Tibial nerve (tissue), 4 donors: ENCODE measurements around the gene BTG2.

Experiments
- EP300 ChIP-seq, 2 donors: sonication (generic); formaldehyde crosslinking; IDR thresholded peaks; one replicate each; pipeline ENCODE4 v1.6.1; 2017; ENCODE audit warnings: antibody characterized with exemption in 2 of 2, mild to moderate bottlenecking in 1 of 2
- POLR2A ChIP-seq, 2 donors: fragments of 450-650 bp; IDR thresholded peaks; one replicate each; pipeline ENCODE4 v1.6.1; 2017; ENCODE audit warnings: antibody characterized with exemption in 2 of 2, mild to moderate bottlenecking in 2 of 2, moderate library complexity in 2 of 2
- TF ChIP-seq, protein P1 (sequence below), 5 experiments: fragments of 200-600 bp in 3 of 5; fragments of 450-650 bp in 2 of 5; sonication (generic) in 3 of 5; IDR thresholded peaks; one replicate each; pipeline ENCODE4 v1.5.1; 2016 to 2019; ENCODE audit warnings: antibody characterized with exemption in 5 of 5, mild to moderate bottlenecking in 3 of 5, moderate library complexity in 2 of 5

DNA sequence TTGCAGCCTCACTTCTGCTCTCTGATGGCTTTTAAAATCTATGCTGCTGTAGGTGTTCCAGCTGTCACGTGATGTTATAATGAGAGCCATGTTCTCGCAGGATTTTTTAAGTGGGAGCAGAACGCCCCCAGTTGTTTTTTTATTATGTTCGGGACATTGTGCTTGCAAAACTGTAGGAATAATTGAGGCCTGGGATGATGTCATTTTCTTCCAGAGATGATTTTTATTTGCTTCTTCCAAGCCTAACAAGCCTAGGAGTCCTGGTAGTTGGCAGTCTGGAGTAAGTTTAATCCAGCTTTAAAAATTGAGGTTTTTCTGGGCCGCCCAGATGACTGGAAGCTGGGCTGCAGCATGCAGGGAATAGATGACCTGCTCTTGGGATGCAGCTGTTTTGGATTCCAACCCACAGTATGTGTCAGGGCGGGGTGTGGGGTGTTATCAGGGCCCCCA is 41.2 kb upstream of the BTG2 start:
- TF ChIP-seq, protein P1, sequence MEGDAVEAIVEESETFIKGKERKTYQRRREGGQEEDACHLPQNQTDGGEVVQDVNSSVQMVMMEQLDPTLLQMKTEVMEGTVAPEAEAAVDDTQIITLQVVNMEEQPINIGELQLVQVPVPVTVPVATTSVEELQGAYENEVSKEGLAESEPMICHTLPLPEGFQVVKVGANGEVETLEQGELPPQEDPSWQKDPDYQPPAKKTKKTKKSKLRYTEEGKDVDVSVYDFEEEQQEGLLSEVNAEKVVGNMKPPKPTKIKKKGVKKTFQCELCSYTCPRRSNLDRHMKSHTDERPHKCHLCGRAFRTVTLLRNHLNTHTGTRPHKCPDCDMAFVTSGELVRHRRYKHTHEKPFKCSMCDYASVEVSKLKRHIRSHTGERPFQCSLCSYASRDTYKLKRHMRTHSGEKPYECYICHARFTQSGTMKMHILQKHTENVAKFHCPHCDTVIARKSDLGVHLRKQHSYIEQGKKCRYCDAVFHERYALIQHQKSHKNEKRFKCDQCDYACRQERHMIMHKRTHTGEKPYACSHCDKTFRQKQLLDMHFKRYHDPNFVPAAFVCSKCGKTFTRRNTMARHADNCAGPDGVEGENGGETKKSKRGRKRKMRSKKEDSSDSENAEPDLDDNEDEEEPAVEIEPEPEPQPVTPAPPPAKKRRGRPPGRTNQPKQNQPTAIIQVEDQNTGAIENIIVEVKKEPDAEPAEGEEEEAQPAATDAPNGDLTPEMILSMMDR (IDR thresholded peaks at IDR 0.05): no peak
- no peak for TF ChIP-seq EP300 (IDR thresholded peaks at IDR 0.05)
- TF ChIP-seq POLR2A (IDR thresholded peaks at IDR 0.05): peak in 1 of 2 donors; percentile 11
